Stimulated activated CD4-positive, alpha-beta T cell treated with anti-CD3 and anti-CD28 coated beads, Interleukin-12 subunit alpha, Interleukin-12 subunit beta, amount 100 ng/mL, for 24 hours (primary cell): ENCODE data around the gene MCF2L.
"Not testable (repeated sequence)": the region's sequence is repeated elsewhere in the genome, so short reads cannot be mapped to it uniquely, and the experiment has no call there.

Source experiments
- DNase-seq, 2 experiments: peaks; one replicate each; pipeline ENCODE4 v3.0.0-alpha.2; 2020; ENCODE audit warnings: low read depth in 2 of 2

Gene MCF2L

DNA sequence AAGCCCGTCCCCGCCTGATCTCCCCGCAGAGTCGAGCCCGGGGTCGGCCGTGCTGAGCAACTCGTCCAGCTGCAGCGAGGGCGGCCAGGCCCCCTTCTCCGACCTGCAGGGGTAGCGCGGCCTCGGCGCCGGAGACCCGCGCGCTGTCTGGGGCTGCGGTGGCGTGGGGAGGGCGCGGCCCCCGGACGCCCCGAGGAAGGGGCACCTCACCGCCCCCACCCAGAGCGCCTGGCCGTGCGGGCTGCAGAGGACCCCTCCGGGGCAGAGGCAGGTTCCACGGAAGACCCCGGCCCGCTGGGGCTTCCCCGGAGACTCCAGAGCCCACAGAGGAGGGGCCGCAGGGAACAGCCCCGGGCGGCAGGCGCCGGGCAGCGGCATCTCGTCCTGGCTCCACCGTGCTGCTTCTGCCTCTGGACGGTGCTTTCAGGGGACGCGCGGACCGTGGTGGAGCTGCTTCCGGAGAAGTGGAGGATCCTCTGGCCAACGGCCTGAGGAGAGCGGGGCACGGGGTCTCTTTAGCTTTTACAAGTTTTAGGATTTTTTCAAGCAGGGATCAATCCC, 127.8 kb downstream of the MCF2L start:
- DNase-seq = no peak

DNA sequence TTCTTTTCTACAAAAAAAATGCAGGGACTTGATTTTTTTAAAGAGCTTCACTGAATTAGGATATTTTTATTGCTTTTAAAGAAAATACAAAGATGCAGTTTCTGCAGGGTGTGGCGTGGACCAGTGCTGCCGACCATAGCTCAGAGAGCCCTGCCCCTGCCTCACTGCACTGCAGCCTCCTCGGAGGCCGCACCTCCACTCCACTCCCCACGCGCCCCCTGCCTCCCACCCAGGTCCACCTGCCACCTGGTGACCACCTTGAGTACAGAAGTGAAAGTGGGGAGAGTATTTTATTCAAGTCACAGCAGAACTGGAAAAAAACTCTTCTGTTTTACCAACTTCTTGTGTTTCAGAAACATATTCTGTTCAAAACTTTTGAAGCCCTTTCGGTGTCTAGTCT, 128.6 kb downstream of the MCF2L start:
- DNase-seq = no peak

DNA sequence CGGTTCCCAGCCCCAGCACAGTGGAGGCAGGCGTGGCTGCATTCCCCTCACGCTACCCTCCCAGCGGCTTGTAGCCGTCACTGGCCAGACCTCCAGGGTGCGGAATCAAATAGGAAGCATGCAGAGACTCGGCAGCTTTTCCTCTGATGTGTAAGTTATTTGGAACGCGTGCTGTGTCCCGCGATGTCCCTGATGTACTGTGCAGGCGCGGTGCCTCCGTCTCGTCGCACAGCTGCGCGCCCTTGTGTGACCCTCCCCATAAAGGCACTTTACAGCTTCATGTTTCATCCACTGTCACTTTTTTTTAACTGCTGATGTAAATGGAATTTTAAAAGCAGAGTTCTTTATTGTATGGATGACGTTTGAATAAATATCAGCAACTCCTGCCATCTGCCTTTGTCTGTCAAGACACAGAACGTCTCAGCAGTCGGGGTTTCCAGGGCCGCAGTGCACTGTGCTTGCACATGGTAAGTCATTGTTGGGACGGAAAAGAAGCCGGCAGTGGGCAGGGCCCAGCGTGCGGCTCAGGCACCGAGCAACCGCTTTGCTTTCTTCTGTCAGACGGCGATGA, 129.2 kb downstream of the MCF2L start:
- DNase-seq = no peak

DNA sequence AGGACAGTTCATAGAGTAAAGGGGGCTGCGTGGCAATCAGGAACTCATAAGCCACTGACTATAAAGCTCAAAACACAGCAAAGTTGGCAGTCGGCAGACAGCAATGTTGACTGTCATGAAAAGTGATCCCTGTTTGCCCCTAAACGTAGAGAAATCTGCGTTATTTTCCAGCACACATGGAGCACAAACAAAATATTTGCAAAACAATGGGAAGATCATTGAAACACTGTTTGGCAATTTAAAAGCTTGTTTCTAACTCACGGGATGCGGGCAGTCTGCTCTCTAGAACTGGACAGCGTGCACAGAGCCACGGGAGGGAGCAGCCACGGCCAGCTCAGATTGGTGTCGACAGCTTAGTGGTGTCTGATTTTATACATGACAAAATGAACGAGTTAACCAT, 130.1 kb downstream of the MCF2L start:
- no peak for DNase-seq

DNA sequence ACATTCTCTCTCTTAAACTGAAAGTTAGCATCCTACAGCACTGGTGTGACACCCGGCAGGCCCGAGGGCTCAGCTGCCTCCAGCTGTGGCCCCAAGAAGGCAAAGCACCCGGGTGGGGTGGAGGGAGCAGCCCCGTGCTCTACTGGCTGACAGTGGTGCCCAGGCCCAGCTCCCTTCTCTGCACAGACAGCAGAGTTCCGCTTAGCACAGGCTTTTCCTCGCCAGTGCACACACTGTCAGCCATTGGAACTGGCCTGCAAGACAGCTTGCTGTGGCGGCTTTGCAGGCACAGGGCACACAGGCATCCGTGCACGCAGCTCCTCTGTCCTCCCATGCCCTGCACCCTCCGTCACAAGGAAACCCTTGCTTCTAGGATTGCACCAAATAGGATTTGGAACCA, 133.3 kb downstream of the MCF2L start:
- not testable (repeated sequence) for DNase-seq

DNA sequence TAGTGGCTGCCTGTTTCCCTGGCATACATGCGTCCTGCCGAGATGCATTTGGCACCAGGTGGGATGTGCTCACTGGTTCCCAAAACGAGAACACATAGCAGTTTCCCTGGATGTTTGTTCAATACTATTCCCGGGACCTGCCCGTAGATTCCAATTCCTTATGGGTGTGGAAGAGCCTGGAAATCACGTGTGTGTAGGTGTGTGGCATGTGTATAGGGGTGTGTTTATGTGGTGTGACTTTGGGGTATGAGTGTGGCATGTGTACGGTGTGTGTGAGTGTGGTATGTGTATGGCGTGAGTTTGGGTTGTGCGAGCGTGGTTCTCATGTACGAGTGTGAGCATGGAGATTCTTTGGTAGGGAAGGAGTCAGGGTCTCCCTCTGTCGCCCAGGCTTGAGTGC, 133.7 kb downstream of the MCF2L start:
- DNase-seq = no peak

DNA sequence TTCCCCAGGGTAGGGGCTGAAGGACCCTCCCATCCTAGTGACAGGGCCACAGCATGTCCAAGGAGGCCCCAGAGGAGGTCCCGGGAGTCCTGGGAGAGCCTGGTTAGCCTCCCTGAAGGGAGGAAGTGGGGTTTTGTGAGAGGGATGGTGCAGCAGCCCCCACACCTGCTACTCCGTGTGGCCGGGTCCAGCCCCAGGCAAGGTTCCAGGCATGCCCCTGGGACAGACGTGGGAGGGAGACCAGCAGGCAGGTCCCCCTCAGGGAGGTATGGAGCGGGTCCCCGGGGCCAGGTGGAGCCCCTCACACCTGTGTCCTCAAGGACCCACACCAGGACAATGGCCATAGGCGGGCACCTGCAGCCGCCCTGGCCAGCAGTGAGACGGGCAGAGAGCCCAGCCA, 134.6 kb downstream of the MCF2L start:
- DNase-seq = no peak

DNA sequence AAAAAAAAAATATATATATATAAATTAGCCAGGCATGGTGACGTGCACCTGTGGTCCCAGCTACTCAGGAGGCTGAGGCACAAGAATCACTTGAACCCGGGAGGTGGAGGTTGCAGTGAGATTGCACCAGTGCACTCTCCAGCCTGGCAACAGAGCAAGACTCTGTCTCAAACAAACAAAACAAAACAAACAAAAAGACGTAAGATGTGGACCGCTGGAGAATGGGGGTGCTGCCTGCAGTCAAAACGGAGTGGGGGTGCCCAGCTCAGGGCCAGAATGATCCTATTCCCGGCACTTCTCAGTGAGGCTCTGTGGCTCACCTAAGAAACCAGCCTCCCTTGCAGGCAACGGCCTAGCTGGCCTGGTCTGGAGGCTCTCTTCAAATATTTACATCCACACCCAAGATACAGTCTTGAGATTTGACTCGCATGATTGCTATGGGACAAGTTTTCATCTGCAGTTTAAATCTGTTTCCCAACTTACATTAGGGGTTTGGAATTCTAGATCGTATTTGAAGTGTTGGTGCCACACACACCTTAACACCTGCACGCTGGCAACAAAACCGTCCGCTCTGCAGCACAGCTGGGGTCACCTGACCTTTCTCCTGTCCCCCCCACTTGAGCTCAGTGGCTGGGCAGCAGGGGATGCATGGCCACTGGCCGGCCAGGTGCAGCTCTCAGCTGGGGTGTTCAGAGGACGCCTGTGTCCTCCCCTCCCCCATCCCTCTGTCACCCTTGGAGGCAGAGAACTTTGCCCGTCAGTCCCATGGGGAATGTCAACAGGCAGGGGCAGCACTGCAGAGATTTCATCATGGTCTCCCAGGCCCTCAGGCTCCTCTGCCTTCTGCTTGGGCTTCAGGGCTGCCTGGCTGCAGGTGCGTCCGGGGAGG, 136.3 kb downstream of the MCF2L start, which contains the start of gene F7:
TSS of gene F7 (plus strand) at position 760 of the 889 bp plus-strand sequence. CDS start at position 811, 51 bp downstream.
- no peak for DNase-seq

DNA sequence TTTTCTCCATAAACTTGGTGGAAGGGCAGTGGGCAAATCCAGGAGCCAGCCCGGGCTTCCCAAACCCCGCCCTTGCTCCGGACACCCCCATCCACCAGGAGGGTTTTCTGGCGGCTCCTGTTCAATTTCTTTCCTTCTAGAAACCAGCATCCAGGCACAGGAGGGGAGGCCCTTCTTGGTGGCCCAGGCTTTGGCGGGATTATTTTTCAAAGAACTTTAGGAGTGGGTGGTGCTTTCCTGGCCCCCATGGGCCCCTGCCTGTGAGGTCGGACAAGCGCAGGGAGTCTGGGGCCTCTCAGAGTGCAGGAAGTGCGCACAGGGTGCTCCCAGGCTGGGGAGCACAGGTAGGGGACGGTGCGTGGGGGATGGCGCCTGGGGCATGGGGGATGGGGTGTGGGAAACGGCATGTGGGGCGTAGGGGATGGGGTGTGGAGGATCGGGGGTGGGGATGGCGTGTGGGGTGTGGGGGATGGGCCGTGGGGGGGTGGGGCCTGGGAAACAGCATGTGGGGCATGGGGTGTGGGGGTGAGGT, 137.0 kb downstream of the MCF2L start:
- DNase-seq = no peak

DNA sequence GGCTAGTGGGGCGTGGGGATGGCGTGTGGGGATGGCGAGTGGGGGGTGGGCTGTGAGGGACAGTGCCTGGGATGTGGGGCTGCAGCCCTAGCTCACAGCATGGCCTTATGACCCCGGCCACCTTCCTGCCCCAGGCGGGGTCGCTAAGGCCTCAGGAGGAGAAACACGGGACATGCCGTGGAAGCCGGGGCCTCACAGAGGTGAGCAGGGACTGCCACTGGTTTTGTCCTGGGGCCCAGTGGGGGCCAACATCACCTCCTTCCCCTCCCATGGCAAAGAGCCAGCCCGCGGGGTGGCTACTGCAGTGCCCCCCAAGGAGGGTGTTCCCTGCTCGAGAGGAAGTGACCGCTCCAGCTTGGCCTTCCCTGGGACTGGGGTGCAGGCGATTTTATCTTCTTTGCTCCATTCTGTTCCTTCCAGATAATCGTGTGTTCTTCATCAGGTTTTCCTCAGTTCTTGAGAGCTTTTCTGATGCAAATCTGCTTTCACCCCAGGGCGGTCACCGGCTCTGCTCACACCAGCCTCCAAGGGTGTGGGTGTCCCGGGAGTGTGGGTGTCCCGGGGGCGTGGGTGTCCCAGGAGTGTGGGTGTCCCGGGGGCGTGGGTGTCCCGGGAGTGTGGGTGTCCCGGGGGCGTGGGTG, 137.8 kb downstream of the MCF2L start:
- no peak for DNase-seq

DNA sequence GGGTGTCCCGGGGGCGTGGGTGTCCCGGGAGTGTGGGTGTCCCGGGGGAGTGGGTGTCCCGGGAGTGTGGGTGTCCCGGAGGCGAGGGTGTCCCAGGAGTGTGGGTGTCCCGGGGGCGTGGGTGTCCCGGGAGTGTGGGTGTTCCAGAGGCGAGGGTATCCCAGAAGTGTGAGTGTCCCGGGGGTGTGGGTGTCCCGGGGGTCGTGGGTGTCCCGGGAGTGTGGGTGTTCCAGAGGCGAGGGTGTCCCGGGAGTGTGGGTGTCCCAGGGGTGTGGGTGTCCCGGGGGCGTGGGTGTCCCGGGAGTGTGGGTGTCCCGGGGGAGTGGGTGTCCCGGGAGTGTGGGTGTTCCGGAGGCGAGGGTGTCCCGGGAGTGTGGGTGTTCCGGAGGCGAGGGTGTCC, 139.5 kb downstream of the MCF2L start:
- DNase-seq = not testable (repeated sequence)

DNA sequence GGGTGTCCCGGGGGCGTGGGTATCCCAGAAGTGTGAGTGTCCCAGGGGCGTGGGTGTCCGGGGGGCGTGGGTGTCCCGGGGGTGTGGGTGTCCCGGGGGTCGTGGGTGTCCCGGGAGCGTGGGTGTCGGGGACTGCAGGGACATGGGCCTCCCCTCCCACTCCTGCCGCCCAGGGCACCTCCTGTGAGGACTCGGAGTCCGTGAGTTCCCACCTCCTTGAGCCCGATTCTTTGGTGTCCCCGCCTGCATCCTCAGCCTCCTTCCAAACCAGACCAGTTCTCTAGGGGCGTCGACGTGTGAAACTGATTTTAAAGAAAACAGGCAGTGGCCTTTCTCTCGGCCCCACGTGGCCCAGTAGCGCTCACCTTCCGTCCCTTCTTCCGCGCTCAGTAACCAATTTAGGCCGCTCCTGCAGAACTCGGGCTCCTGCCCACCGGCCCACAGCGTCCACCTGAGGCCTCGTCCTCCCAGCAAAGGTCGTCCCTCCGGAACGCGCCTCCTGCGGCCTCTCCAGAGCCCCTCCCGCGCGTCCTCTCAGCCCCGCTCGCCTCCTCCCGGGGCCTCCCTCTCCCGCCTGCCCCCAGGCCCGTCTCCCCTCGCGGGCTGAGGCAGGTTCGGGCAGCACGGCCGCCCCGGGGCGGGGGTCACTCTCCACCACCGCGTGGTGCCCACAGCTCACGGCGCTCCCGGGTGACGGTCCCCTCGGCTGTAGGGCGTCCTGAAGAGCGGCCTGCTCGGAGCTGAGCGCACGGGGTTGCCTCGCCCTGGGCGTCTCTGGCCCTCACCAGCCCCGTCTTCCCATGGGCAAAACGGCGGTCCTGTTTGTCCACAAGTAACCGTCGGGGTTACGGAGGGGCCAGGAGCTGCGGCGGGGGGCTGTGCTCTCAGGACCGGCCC, 140.4 kb downstream of the MCF2L start:
- DNase-seq = no peak

DNA sequence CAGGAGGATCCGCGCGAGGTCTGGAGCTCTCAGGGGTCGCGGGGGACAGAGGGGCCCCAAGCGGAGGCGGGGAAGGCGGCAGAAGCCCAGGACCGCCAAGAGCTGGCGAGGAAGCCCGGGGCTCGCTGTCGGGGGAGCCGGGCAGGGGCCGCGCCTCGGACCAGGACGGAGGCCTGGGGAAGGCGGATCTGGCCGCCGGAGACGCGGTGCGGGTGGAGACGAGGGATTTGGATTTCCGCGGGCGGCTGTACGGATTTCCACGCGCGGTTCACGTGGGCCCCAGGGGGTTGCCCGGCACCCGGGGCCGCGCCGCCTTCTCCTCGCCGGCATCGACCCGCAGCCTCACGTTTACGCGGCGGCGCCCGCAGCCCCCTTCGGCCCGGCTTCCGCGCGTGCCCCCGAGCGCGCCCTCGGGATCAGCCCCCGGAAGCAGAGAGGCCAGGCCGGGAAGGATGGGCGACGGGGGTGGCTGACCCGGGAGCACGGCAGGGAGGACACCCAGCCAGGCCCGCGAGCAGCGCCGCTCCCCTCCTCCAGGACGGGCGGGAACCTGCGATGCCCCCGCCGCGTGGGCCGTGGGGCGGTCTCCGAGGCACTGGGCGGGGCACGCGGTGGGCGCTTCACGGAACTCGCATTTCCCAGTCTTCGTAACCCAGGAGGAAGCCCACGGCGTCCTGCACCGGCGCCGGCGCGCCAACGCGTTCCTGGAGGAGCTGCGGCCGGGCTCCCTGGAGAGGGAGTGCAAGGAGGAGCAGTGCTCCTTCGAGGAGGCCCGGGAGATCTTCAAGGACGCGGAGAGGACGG, 141.2 kb downstream of the MCF2L start:
- DNase-seq = no peak

DNA sequence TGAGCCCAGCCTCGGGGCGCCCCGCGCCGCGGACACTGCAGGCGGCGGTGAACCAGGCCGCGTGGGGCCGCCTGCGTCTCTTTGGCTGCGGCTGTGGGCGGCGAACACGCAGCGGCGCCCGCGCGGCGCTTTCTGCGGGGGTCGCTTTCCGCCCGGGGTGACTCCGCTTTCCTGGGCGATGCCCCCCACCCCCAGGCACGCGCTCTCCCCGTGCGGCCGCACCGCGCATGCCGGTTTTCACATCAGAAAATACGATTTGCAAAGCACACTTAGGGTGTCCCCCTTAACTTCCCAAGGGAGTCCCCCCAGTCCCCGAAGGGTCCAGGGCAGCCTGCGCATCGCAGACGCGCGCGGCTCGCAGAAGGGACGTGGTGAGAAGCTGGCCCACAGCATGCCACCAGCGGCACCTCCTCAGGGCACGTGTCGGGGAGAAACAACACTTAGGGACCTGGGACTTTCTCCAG, 141.9 kb downstream of the MCF2L start:
- no peak for DNase-seq

DNA sequence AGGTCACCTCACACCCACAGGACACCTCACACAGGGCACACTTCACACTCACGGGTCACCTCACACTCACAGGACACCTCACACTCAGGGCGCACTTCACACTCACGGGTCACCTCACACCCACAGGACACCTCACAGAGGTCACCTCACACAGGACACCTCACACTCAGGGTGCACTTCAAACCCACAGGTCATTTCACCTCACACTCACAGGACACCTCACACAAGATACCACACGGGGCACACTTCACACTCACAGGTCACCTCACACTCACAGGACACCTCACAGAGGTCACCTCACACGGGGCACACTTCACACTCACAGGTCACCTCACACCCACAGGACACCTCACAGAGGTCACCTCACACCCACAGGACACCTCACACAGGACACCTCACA, 142.8 kb downstream of the MCF2L start:
- DNase-seq = not testable (repeated sequence)

DNA sequence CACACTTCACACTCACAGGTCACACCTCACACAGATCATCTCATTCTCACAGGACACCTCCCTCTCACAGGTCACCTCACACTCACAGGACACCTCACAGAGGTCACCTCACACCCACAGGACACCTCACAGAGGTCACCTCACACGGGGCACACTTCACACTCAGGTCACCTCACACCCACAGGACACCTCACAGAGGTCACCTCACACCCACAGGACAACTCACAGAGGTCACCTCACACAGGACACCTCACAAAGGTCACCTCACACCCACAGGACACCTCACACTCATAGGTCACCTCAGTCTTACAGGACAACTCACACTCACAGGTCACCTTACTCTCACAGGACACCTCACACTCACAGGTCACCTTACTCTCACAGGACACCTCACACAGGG, 143.5 kb downstream of the MCF2L start:
- DNase-seq = not testable (repeated sequence)

DNA sequence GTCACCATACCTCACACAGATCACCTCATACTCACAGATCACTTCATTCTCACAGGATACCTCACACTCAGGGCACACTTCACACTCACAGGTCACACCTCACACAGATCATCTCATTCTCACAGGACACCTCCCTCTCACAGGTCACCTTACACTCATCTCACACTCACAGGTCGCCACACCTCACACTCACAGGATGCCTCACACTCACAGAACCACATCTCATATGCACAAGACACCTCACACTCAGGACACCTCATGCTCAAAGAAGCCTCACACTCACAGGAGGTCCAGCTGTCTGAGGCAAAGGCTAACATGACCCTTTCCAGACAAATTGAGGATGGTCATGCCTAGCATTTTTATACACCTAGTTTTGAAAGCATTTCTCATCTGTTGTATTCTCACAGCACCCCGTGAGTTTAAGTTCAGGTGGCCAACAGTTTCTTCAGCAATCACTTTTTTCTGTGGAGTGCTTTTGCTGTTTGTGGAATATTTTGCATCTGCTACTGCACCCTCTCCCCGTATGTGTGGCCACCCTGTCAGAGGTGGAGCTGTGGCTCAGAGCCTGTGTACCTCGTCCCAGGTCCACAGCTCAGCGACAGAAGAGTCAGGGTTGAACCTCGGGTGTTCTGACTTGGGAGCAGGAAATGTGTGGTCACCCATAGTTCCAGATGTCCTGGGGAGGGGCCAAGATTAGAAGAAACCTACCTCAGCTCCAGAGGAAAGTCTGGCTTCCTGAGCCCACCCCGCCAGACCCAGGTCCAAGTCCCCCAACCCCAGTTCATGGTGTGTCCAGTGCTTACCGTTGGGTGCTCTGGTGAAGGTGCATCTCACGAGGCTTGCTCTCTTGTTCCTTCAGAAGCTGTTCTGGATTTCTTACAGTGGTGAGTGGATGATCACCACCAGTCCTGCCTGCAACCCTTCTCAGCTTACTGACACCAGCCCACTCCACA, 144.2 kb downstream of the MCF2L start:
- DNase-seq = no peak

DNA sequence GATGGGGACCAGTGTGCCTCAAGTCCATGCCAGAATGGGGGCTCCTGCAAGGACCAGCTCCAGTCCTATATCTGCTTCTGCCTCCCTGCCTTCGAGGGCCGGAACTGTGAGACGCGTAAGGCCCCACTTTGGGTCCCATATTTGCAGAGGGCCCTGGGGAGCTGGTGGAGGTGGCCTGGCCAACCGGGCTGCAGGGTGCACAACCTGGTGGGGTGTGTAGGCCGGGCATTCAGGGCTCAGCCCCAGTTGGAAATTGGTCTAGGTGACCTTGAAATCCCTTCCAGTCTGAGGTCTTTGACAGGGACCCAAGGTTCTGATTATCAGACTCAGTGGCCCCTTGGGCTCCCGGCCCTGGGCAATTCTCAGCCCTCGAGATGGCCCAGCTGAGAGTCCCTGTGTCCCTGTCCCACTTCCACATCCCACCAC, 144.8 kb downstream of the MCF2L start:
- DNase-seq = no peak
